ENCODE measurements around the gene SCN3A.

Gene SCN3A

DNA sequence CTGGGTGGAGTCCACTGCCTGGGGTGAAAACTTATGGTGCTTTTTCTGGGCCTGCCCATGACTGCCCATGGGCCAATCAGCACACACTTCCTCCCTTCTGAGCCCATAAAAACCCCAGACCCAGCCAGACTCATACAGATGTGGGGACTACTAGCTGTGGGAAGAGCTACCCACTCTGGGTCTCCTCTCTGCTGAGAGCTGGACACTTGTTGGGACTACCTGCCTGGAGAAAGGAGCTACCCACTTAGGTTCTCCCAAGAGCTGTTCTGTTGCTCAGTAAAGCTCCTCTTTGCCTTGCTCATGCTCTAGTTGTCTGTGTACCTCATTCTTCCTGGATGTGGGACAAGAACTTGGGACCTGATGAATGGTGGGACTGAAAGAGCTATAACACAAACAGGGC lies 129.0 kb downstream of the SCN3A start:
- H3K27ac ChIP-seq: no peak overlapping the region
- TF ChIP-seq, protein P1, sequence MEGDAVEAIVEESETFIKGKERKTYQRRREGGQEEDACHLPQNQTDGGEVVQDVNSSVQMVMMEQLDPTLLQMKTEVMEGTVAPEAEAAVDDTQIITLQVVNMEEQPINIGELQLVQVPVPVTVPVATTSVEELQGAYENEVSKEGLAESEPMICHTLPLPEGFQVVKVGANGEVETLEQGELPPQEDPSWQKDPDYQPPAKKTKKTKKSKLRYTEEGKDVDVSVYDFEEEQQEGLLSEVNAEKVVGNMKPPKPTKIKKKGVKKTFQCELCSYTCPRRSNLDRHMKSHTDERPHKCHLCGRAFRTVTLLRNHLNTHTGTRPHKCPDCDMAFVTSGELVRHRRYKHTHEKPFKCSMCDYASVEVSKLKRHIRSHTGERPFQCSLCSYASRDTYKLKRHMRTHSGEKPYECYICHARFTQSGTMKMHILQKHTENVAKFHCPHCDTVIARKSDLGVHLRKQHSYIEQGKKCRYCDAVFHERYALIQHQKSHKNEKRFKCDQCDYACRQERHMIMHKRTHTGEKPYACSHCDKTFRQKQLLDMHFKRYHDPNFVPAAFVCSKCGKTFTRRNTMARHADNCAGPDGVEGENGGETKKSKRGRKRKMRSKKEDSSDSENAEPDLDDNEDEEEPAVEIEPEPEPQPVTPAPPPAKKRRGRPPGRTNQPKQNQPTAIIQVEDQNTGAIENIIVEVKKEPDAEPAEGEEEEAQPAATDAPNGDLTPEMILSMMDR (conservative IDR thresholded peaks at IDR 0.05): no peak
- no peak for TF ChIP-seq ZFX (IDR thresholded peaks at IDR 0.05)

DNA sequence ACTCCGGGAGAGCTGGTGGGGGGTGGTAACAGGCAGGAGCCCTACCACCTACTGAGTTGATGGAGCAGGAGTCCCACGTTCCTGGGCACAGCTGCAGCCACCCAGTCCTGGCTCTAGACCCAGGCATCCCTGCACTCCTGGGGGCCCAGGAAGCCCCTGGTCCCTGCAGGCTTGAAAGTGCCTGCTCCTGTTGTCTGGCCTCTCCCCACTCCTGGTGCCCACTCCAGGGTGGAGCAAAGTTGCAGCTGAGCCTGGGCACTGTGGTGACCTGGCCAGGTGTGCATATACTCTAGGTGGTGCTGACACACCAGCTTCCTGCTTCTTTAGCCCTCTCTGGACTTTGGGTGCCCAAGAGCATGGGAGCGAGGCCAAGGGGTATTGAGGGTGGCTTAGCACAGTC lies 129.5 kb downstream of the SCN3A start:
- H3K27ac ChIP-seq: no peak overlapping the region
- TF ChIP-seq, protein P1 (conservative IDR thresholded peaks at IDR 0.05): no peak
- no peak for TF ChIP-seq ZFX (IDR thresholded peaks at IDR 0.05)

DNA sequence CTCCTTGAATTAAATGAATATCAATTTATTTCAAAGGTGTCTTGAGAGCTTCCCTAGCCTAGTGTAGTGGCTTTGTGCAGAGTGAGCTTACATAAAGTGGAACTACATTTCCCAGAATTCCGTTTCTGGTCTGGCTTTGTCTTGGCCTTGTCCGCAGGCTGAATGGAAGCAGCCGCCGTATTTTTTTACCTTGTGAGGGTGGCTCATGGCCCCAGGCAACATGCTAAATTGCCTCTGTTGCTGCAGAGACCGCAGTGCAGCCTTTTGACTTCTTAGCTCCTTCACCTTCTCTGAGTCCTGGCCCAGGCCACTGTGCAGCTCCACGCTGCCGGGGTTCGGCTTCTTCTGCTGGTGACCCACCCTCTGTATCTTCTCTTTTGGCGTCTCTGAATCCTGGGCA lies 133.8 kb downstream of the SCN3A start:
- no peak overlapping the region for H3K27ac ChIP-seq
- TF ChIP-seq ZFX (IDR thresholded peaks at IDR 0.05): no peak
- TF ChIP-seq, protein P1 (conservative IDR thresholded peaks at IDR 0.05): no peak

DNA sequence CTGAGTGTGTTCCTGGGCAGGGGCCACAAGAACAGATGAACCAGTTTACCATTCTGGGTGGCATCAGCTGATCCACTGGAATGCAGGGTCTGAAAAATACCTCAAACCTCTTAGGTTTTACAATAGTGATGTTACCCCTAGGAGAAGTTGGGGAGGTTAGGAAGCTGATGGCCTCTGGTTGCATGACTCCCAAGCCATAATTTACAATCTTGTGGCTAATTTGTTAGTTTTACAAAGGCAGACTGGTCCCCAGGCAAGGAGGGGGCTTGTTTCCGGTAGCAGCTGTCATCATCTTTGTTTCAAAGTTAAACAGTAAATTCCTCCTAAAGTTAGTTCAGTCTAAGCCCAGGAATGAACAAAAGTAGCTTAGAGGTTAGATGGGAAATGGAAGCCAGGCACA lies 134.7 kb downstream of the SCN3A start:
- TF ChIP-seq ZFX (IDR thresholded peaks at IDR 0.05): no peak
- TF ChIP-seq, protein P1 (conservative IDR thresholded peaks at IDR 0.05): no peak
- no peak overlapping the region for H3K27ac ChIP-seq

DNA sequence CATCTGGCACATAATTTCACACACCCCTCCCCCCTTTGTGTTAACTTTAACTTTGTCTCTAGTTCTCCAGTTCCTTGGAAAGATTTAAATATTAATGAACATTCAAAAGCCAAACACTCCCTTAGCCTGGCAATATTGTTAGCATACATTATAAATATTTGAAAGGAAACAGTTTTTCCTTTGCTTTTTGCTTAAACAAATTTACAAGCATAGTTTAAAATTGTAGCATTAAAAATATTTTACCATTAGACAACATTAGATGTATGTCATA lies 135.4 kb downstream of the SCN3A start:
- H3K27ac ChIP-seq: no peak overlapping the region
- TF ChIP-seq, protein P1 (conservative IDR thresholded peaks at IDR 0.05): no peak
- TF ChIP-seq ZFX (IDR thresholded peaks at IDR 0.05): no peak

DNA sequence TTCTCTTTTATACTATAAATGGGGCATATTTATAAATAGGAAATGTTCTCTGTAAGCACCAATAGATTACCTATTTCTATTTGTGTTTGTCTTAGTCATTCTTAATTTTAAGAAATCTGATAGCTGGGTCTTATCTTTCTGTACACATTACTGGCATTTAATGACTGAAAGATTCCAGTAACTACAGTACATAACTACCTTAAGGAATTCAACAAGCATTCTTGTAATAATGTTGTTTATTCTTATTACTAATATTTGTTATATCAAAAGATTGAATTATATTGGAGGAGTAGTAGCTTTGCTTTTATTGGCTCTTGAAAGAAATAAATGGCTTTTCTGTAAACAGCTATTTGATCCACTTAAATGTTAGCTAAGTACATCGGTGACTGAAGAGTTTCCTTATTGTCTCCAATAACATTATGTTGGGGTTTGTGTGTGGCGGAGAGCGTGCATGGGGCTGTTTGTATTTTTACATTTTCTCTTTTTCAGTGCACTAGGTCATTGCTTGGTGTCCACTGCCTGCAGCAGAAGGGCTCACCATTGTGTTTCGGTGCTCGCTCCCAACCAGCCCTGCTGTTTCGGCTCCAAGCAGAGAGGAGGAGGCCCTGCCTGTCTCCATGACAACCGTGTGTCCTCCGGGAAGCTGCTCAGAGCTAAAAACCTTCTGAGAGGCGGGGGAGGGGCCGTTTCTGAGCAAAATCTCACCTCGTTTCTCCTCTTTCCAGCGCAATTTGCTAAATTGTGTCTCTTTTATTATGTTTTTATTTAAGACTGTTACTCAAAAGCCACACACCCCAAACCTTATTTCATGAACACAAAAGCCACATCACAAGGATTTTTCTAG lies 136.0 kb downstream of the SCN3A start:
- no peak overlapping the region for H3K27ac ChIP-seq
- no peak for TF ChIP-seq ZFX (IDR thresholded peaks at IDR 0.05)
- TF ChIP-seq, protein P1 (conservative IDR thresholded peaks at IDR 0.05): no peak

DNA sequence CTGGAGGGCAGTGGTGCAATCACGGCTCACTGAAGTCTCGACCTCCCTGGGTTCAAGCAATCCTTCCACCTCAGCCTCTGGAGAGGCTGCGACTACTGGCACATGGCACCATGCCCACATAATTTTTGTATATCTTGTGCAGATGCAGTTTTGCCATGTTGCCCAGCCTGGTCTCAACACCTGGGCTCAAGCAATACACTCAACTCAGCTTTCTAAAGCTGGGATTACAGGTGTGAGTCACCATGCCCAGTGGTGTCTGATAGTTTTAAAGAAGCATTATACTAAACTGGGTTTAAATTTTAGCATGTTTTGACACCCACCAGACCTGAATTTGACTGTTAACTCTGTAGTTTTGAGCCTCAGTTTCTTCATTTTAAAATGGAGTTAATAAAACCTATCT lies 139.1 kb downstream of the SCN3A start:
- no peak for TF ChIP-seq ZFX (IDR thresholded peaks at IDR 0.05)
- TF ChIP-seq, protein P1 (conservative IDR thresholded peaks at IDR 0.05): no peak

More for the DNA sequence above, 139.1 kb downstream of the SCN3A start:
- H3K27ac ChIP-seq: no peak overlapping the region

Measured in C4-2B (cell line).